Sciatic nerve (tissue), 2 donors: ENCODE measurements around the gene PUS10. TPM values are rescaled to one million over a fixed set of nuclear protein-coding genes. Genes with fewer than 3 reads are reported as not detected.

Experiments used
- ATAC-seq: fragments of 200-7000 bp; cut with Tn5 transposase; one replicate; pipeline ENCODE4 v1.9.1; 2020; ENCODE audit warnings: mild to moderate bottlenecking, moderate library complexity
- DNase-seq: peaks from one replicate; pipeline ENCODE4 v3.0.0-alpha.2; 2020; ENCODE audit warnings: low spot score
- intact Hi-C: fragments of 100-400 bp; cut with DNase I; formaldehyde crosslinking; loops from one replicate; pipeline ENCODE4 v1.14.2; 2022
- total RNA-seq: library from RNA; stranded (reverse); fragmentation: NEBNext Ultra II Directional; extraction: Animal tissue kit (Norgen Biotek cat#: 25700); gene quantifications from one replicate; pipeline ENCODE4 v1.2.1, GENCODE V29; 2021
- donor health status: DM: no; HTN: no; CAD: no.
- donor health status: DM: no; HTN: no; CAD: no.

Gene PUS10
- total RNA-seq, 1 donor from 2014 or later, result 8.2 TPM

GRCh38 chr2:60976875-60977561 is 41.0 kb downstream of the PUS10 start:
- intact Hi-C loops, result no loop called here
- no peak for ATAC-seq

GRCh38 chr2:60976256-60976850 is 41.7 kb downstream of the PUS10 start:
- ATAC-seq (no peak), DNase-seq (no peak)
- intact Hi-C loops, result no loop called here

More at GRCh38 chr2:60976875-60977561, 41.0 kb downstream of the PUS10 start:
- DNase-seq, result no peak

- no peak for DNase-seq
- intact Hi-C loops, result no loop called here
- ATAC-seq, result no peak
Measured at GRCh38 chr2:60974652-60975051, 43.4 kb downstream of the PUS10 start.

DNA sequence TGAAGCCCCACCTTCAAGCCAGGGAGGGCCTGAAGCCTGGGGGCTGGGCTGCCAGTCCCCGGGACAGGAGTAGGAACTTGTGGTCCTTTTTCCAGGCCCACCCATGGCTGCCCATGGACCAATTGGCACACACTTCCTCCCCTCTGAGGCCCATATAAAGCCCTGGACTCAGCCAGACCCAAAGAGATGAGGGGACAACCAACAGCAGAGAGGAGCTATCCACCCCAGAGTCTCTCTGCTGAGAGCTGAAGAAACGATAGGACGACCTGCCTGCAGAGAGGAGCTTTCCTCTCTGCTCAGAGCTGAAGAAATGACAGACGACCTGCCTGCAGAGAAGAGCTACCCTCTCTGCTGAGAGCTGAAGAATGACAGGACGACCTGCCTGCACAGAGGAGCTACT is 44.4 kb downstream of the PUS10 start:
- intact Hi-C loops, result no loop called here
- no peak for ATAC-seq
- DNase-seq, result no peak

GRCh38 chr2:60972889-60973656 is 45.0 kb downstream of the PUS10 start:
- ATAC-seq, result peak; percentile 13
- intact Hi-C loops, result no loop called here
- DNase-seq, result no peak

DNA sequence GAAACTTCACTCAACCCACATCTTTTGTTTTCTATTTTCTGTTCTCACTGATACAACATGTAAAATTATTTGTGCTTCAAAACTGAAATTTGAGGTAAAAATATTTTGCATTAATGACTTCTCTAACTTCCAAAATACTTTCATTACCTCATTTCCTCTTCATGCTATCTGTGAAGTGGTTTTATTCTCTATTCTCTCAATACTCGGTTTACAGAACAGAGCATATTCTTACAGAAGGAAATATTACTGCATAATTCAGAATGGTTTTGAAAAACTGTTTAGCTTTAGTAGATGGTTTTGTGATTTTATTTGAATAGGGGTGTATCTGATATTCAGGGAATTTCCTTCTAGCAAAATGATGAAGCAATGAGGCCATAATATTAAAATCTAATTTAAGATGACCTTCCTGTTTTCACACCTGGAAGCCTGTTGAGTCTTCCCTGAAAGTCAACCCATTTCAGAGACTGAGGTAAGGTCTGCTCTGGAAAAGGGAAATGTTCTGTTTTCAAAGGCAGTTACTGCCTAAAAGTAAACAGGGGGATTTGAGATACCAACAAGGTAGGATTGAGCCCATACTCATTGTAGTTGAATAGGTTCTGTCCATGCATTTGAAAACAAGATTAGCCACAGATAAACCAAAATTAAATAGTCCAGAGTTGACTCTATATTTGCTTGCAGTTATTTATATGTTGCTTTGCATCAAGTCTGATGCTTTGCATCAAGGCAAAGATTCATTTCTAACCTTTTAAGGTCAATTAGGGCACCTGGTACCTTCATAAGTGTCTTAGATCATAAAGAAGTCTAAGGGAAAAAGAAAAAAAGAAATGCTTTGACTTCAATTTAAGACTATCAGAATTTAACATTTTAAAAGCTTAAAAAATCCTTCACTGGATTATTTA is 51.3 kb downstream of the PUS10 start:
- intact Hi-C loops, result no loop called here
- DNase-seq (no peak), ATAC-seq (no peak)

DNA sequence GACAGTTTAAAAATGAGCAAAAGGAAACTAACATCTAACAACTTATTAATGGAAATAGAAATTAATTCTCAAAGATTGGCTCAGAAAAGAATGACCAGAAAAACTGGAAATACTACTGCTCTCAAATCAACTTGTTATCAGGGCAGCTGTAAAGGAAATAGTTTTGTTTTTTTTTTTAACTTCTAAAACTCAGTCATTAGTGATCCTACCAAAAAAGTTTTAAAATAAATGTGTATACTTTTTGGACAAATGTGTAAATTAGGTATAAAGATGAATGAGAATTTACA is 52.6 kb downstream of the PUS10 start:
- ATAC-seq (no peak), DNase-seq (no peak)

GRCh38 chr2:60964651-60965498 is 53.2 kb downstream of the PUS10 start:
- ATAC-seq (no peak), DNase-seq (no peak)
- intact Hi-C loops, result no loop called here

More for the DNA sequence above, 52.6 kb downstream of the PUS10 start:
- intact Hi-C loops, result no loop called here

DNA sequence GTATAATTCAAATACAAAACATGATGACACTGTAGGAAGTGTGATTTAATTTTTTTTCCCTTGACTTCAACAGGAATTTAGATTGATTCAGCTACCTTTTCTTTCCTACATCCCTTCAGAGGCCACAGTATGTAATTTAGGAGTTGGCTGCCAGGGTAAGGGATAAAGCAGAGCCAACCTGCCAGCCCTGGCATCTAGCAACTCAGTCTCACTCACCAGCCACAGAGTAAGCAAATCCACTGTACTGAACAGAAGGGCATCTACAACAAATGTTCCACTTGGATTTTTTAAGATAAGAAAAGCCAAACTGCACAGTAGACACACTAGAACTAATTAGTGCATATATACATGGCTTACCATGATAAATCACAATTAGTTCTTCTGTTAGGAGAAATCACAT is 54.9 kb downstream of the PUS10 start:
- intact Hi-C loops, result no loop called here
- DNase-seq (no peak), ATAC-seq (no peak)

- no peak for ATAC-seq
- DNase-seq, result no peak
- intact Hi-C loops, result no loop called here
Measured at GRCh38 chr2:60962528-60962927, 55.5 kb downstream of the PUS10 start.

GRCh38 chr2:60961457-60961856 is 56.6 kb downstream of the PUS10 start:
- DNase-seq (no peak), ATAC-seq (no peak)
- intact Hi-C loops, result no loop called here

GRCh38 chr2:60960706-60961105 is 57.3 kb downstream of the PUS10 start:
- no peak for ATAC-seq

DNA sequence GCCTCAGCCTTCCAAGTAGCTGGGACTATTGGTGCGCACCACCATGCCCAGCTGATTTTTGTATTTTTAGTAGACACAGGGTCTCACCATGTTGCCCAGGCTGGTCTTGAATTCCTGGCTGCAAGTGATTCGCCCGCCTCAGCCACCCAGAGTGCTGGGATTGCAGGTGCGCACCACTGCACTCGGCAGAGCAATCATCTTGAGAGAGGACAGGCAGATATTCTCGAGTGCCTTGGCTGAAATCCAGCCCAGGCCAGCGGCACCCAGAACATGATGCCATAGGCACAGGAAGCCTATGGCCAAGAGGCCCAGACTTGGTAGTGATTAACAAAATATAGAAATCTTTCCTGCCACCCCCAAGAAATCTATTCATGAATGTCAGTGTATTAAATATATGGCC is 58.6 kb downstream of the PUS10 start:
- no peak for ATAC-seq

More at GRCh38 chr2:60960706-60961105, 57.3 kb downstream of the PUS10 start:
- intact Hi-C loops, result no loop called here
- DNase-seq, result no peak

GRCh38 chr2:60958800-60959199 is 59.3 kb downstream of the PUS10 start:
- intact Hi-C loops, result loop anchor here (10.0 kb wide), 1 partner anchor 1596 kb away; no protein-coding TSS in a partner anchor
- ATAC-seq (no peak), DNase-seq (no peak)

More for the DNA sequence above, 58.6 kb downstream of the PUS10 start:
- intact Hi-C loops, result loop anchor here (10.0 kb wide), 1 partner anchor 1595 kb away; no protein-coding TSS in a partner anchor
- DNase-seq, result no peak

DNA sequence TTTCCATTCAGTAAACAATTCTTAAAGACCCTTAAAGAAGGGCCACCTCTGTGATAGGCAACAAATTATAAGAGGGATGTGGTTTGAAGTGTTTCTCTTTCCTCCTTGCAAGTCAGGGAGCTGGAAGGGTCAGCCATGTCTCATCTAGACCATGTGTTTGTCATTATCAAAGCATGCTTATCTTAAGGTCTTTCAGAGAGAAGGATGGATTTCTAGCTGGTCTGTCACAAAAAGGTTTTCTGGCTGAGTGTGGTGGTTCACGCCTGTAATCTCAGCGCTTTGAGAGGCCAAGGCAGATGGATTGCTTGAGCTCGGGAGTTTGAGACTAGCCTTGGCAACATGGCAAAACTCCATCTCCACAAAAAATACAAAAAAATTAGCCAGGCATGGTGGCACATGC is 59.7 kb downstream of the PUS10 start:
- intact Hi-C loops, result loop anchor here (10.0 kb wide), 1 partner anchor 1596 kb away; no protein-coding TSS in a partner anchor
- ATAC-seq (no peak), DNase-seq (no peak)

DNA sequence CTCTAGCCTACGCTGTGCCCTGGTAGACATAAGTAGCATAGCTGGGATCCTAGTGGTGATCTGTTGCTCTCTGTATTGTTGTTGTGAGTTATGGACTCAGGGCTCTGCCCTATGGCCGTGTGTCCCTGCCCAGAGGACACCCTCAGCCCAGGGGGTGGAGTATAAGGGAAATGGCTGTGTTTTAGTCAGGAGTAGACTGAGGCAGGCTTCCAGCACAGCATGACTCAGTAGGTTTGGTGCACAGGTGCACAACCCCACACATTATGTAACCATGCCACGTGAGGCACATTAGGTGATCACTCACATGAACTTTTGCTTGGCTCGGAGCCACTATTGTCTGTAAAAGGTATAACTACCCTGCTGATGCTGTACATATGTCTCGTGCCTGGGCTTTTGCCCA is 60.4 kb downstream of the PUS10 start:
- DNase-seq, result no peak
- intact Hi-C loops, result loop anchor here (10.0 kb wide), 1 partner anchor 1597 kb away; no protein-coding TSS in a partner anchor
- ATAC-seq, result peak; percentile 32

- intact Hi-C loops, result loop anchor here (10.0 kb wide), 1 partner anchor 1598 kb away; no protein-coding TSS in a partner anchor
- DNase-seq (no peak), ATAC-seq (no peak)
Measured at GRCh38 chr2:60957224-60957623, 60.8 kb downstream of the PUS10 start.

- DNase-seq (no peak), ATAC-seq (no peak)
- intact Hi-C loops, result loop anchor here (10.0 kb wide), 1 partner anchor 1601 kb away; no protein-coding TSS in a partner anchor
Measured at GRCh38 chr2:60954139-60954538, 63.9 kb downstream of the PUS10 start.
